Right ventricle myocardium inferior (tissue), 1 donor: ENCODE measurements around the gene TAS2R1. TPM values are rescaled to one million over a fixed set of nuclear protein-coding genes. Genes with fewer than 3 reads are reported as not detected.
A peak's percentile ranks its signal among the peaks of the same experiment; 100 is the strongest.
"Not testable (repeated sequence)": the region's sequence is repeated elsewhere in the genome, so short reads cannot be mapped to it uniquely, and the experiment has no call there.

Source experiments
- ATAC-seq: fragments of 200-7000 bp; cut with Tn5 transposase; one replicate; pipeline ENCODE4 v1.9.1; 2020; ENCODE audit warnings: mild to moderate bottlenecking, moderate library complexity
- DNase-seq: peaks from one replicate; pipeline ENCODE4 v3.0.0; 2021; ENCODE audit errors: missing footprints
- intact Hi-C: fragments of 100-400 bp; cut with DNase I; formaldehyde crosslinking; loops from one replicate; pipeline ENCODE4 v1.11.0; 2022
- total RNA-seq: library from RNA; stranded (reverse); fragmentation: NEBNext Ultra II Directional; extraction: Animal tissue kit (Norgen Biotek cat#: 25700); gene quantifications from one replicate; pipeline ENCODE4 v1.2.1, GENCODE V29; 2021
- donor health status: DM: no; HTN: yes; CAD: no; lungs with severe emphysema.

TAS2R1 gene
- total RNA-seq, 1 donor from 2014 or later = not detected

GRCh38 chr5:9624196-9624947 is 5.8 kb downstream of the TAS2R1 start:
- DNase-seq = no peak
- intact Hi-C loops = loop anchor here (10.0 kb wide), 1 partner anchor 260 kb away; no protein-coding TSS in a partner anchor
- no peak for ATAC-seq

DNA sequence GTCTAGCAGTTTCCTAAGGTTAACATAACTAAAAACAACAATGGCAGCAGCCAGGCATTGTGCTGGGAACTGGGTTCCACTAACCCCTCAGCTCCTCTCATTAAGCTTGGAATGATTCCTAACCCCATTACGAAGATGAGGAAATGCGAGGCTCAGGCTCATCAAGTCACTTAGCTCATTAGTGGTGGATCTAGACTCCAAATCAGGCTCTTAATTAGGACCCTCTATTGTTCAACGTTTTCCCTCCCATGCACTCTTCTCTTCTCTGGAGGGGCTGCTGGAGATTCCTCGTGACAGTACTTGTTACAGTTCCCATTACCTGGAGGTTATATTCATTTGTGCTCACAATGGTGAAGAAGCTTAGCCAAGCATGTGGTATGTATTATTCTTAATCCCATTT is 6.5 kb downstream of the TAS2R1 start:
- ATAC-seq (no peak), DNase-seq (no peak)
- intact Hi-C loops = loop anchor here (2.0 to 10.0 kb wide), 2 partner anchors 77 to 259 kb away; partner anchors contain the start of gene SEMA5A

GRCh38 chr5:9622971-9623421 is 7.2 kb downstream of the TAS2R1 start:
- DNase-seq (no peak), ATAC-seq (no peak)
- intact Hi-C loops = loop anchor here (2.0 to 10.0 kb wide), 2 partner anchors 76 to 258 kb away; partner anchors contain the start of gene SEMA5A

- ATAC-seq (no peak), DNase-seq (no peak)
- intact Hi-C loops = loop anchor here (10.0 kb wide), 1 partner anchor 257 kb away; no protein-coding TSS in a partner anchor
These were observed 8.7 kb downstream of the TAS2R1 start for GRCh38 chr5:9621379-9621903.

GRCh38 chr5:9619331-9620092 is 10.6 kb downstream of the TAS2R1 start:
- DNase-seq (no peak), ATAC-seq (no peak)
- intact Hi-C loops = loop anchor here (10.0 kb wide), 1 partner anchor 255 kb away; no protein-coding TSS in a partner anchor

DNA sequence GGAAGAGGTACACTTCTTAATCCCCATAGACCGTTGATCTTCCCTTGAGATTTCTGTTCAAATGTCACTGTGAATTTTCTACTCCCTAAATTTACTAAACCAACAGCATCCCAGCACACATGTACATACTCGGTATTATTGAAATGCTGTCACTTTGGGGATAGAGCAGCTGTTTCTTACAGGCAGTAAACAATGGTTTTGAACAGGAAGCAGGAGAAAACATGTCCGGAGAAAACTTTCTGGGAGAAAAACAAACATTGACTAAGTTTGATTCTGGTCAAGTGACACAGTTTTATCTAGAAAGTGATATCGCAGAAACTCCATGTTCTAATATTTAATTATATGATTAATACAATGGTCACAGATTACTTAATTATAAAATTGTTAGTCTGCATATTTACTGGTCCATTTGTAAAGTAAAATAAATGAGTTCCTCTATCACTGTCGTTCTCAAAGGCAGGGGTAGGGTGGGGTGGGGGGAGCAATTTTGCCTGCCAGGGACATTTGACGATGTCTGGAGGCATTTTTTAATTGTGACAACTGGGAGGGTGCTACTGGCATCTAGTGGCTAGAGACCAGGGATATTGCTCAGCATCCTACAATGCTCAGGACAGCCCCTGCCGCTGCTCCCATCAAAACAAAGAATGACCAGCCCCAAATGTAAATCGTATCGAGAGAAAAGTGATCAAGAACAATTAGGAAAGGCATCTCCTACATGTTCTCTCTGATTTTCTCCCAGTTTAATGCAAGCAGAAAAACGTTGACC is 12.2 kb downstream of the TAS2R1 start:
- intact Hi-C loops = no loop called here
- ATAC-seq = no peak
- no peak for DNase-seq

DNA sequence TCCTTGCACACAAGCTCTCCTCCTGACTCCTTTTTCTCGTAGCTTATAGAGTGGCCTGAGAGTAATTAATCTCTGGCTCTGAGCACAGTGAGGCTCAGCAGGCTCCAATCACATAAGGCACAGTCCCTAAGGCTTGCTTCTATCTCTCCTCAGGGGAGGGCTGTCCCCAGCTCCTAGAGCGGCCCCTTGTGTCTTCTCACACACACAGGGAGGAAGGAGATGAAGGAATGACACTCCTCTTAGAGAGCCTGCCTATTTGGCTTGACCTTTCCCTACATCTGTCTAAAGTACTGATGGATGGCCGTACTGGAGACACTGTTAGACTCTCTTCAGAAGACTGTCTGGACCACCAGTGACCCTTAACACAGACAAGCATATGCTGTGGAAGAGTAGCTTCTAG is 12.9 kb downstream of the TAS2R1 start:
- intact Hi-C loops = no loop called here

DNA sequence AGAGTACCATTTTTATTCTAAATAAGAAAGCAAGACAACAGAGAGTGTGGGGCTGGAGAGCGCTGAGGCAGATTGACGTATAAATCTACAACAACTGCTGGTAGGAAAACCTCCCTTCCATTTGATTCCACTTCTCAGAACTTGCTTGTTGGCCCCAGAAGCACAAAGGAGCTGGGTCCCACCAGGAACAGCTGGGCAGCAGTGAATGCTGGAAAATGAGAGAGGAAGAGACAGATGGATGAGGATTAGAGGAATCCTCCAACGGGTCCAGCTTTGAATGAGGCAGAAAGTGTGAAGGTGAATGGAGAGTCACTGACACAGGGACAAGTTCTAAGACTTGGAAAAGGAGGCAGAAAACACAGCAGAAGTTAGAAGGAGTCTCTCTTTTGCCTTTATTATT is 14.8 kb downstream of the TAS2R1 start:
- intact Hi-C loops = no loop called here
- no peak for ATAC-seq
- no peak for DNase-seq

More for the DNA sequence above, 12.9 kb downstream of the TAS2R1 start:
- ATAC-seq (no peak), DNase-seq (no peak)

GRCh38 chr5:9613360-9613759 is 16.8 kb downstream of the TAS2R1 start:
- intact Hi-C loops = no loop called here
- ATAC-seq (no peak), DNase-seq (no peak)

DNA sequence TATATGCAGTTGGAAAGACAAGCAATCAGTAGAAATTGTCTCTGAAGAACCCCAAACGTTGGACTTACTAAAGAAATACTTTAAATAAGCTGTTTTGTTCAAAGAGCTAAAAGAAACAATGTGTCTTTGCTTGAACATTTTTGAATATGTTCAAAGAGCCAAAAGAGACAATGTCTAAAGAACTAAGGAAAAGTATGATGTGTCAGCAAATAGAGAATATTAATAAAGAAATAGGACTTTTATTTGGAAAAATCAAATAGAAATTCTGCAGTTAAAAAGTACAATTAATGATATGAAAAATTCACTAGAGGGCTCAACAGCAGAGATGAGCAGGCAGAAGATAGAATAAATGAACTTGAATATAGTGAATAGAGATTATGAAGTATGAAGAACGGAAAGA is 19.2 kb downstream of the TAS2R1 start:
- ATAC-seq (no peak), DNase-seq (no peak)
- intact Hi-C loops = no loop called here

- DNase-seq (no peak), ATAC-seq (no peak)
- intact Hi-C loops = no loop called here
These were observed 19.8 kb downstream of the TAS2R1 start for GRCh38 chr5:9610364-9610763.

- intact Hi-C loops = no loop called here
- ATAC-seq (no peak), DNase-seq (no peak)
These were observed 22.1 kb downstream of the TAS2R1 start for GRCh38 chr5:9608093-9608492.

- no peak for ATAC-seq
- no peak for DNase-seq
- intact Hi-C loops = no loop called here
These were observed 24.9 kb downstream of the TAS2R1 start for GRCh38 chr5:9605041-9605838.

DNA sequence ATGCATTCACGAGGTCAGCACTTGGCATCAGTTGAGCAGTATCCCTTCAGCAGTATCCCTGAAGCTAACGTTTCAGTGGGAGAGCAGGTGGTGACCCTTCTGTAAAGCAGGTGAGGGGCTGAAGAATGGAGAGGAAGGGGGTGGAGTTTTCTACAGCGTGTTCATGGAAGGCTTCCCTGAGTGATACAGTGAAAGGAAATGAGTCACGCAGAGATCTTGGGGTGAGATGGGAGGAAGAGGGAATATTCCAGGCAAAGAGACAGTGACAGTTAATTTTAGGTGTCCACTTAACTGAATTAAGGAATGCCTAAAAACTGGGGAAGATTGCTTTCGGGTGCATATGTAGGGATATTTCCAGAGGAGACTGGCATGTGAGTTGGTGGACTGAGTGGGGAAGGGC is 25.7 kb downstream of the TAS2R1 start:
- intact Hi-C loops = no loop called here
- DNase-seq (no peak), ATAC-seq (no peak)

DNA sequence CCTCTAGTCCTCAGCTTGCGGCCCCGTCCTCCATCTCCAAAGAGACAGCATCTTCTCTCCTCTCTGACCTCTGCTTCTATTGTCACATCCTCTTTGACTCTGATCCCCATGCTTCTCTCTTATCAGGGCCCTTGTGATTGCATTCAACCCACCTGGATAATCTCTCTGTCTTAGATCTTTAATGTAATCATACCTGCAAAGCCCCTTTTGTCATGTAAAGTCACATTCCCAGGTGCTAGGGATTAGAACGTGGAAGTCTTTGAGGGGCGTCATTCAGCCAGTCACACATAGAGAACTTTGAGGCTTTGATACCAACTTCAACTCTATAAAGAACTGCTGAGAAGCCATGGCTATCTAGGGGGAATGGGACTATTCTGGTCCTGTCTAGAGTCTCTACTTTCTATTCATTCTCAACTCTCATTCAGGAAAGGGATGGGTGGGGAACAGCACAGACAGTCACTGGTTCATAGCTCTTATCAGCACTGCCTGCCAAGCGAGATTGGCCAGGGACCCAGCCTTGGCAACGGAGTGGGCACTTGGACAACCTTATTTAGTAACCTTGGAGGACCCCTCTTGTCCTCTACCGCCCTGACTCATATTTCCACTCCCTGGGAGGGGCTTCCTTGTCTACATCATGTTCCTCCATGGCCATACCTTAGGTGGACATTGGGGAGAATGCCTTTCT is 29.0 kb downstream of the TAS2R1 start:
- no peak for DNase-seq
- ATAC-seq = peak; percentile 63
- intact Hi-C loops = no loop called here

- DNase-seq (no peak), ATAC-seq (no peak)
- intact Hi-C loops = no loop called here
These were observed 30.8 kb downstream of the TAS2R1 start for GRCh38 chr5:9599391-9599790.

GRCh38 chr5:9598329-9598728 is 31.8 kb downstream of the TAS2R1 start:
- intact Hi-C loops, ATAC-seq: not testable (repeated sequence)

More at GRCh38 chr5:9598329-9598728, 31.8 kb downstream of the TAS2R1 start:
- DNase-seq = not testable (repeated sequence)
